ENCODE results near the gene CXCL1.

DNA sequence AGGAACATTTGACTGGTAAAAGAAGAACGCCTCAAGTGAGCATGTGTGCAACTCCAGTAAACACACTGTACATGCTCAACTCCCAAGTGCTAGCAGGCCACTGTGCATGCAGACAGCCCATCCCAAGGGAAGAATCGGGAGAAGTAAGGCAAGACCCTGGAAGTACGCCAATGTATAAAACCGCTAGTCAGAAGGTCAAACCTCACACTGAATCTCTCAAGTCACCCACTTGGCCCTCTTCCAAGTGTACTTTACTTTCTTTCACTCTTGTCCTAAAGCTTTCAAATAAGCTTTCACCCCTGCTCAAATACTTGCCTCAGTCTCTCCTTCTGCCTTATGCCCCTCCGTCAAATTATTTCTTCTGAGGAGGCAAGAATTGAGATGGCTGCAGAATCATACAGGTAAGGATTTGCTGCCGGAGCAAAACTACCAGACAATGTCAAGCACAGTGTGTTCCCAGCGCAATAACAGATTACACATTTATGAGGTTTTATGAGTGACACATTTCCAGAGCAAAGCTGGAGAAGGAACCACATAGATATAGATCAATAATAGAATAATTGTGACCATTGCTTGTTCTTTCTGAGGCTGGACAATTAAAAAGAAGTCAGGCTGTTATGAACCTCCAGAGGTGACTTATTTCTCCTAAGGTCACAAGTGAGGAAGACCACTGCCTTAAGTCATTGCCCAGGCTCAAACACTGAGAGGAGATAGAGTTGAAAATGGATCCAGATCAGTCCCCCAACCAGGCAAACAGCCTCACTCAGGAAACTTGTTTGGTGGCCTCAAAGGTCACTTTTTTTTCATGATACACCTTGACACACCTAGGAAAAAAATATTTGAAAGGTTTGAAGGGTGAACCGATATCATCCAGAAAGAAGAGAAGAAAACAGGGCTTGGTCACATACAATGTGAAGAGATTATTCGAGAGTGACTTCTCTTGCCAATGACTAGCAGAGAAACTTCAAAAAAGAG lies 26.3 kb downstream of the CXCL1 start:
- TF ChIP-seq, protein P1, sequence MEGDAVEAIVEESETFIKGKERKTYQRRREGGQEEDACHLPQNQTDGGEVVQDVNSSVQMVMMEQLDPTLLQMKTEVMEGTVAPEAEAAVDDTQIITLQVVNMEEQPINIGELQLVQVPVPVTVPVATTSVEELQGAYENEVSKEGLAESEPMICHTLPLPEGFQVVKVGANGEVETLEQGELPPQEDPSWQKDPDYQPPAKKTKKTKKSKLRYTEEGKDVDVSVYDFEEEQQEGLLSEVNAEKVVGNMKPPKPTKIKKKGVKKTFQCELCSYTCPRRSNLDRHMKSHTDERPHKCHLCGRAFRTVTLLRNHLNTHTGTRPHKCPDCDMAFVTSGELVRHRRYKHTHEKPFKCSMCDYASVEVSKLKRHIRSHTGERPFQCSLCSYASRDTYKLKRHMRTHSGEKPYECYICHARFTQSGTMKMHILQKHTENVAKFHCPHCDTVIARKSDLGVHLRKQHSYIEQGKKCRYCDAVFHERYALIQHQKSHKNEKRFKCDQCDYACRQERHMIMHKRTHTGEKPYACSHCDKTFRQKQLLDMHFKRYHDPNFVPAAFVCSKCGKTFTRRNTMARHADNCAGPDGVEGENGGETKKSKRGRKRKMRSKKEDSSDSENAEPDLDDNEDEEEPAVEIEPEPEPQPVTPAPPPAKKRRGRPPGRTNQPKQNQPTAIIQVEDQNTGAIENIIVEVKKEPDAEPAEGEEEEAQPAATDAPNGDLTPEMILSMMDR (IDR thresholded peaks at IDR 0.05; ENCODE audit: insufficient read depth, low read length): no peak
- TF ChIP-seq, protein P2, sequence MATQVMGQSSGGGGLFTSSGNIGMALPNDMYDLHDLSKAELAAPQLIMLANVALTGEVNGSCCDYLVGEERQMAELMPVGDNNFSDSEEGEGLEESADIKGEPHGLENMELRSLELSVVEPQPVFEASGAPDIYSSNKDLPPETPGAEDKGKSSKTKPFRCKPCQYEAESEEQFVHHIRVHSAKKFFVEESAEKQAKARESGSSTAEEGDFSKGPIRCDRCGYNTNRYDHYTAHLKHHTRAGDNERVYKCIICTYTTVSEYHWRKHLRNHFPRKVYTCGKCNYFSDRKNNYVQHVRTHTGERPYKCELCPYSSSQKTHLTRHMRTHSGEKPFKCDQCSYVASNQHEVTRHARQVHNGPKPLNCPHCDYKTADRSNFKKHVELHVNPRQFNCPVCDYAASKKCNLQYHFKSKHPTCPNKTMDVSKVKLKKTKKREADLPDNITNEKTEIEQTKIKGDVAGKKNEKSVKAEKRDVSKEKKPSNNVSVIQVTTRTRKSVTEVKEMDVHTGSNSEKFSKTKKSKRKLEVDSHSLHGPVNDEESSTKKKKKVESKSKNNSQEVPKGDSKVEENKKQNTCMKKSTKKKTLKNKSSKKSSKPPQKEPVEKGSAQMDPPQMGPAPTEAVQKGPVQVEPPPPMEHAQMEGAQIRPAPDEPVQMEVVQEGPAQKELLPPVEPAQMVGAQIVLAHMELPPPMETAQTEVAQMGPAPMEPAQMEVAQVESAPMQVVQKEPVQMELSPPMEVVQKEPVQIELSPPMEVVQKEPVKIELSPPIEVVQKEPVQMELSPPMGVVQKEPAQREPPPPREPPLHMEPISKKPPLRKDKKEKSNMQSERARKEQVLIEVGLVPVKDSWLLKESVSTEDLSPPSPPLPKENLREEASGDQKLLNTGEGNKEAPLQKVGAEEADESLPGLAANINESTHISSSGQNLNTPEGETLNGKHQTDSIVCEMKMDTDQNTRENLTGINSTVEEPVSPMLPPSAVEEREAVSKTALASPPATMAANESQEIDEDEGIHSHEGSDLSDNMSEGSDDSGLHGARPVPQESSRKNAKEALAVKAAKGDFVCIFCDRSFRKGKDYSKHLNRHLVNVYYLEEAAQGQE (IDR thresholded peaks at IDR 0.05; ENCODE audit: insufficient replicate concordance, low read depth): no peak
- TF ChIP-seq GABPA (IDR thresholded peaks at IDR 0.05; ENCODE audit: low read depth) (no peak), POLR2AphosphoS5 (IDR thresholded peaks at IDR 0.05; ENCODE audit: low read depth) (no peak)

All from HL-60 (cell line).